Large intestine (tissue), 3 donors: ENCODE measurements around the gene MRPS24. TPM values are rescaled to one million over a fixed set of nuclear protein-coding genes. Genes with fewer than 3 reads are reported as not detected.

Experiments used
- DNase-seq, 2 donors: peaks; one replicate each; pipeline versions ENCODE4 v3.0.0 to v3.0.0-alpha.2; 2013
- H3K27ac ChIP-seq: one replicate; pipeline ENCODE4 v1.5.1; 2013; ENCODE audit warnings: low read length
- H3K27me3 ChIP-seq: 2 replicates; pipeline ENCODE4 v1.6.1; 2013; ENCODE audit warnings: low read length; ENCODE audit not compliant: control insufficient read depth, insufficient read depth
- H3K36me3 ChIP-seq: 2 replicates; pipeline ENCODE4 v1.6.1; 2013; ENCODE audit warnings: low read length; ENCODE audit not compliant: control insufficient read depth, insufficient read depth
- H3K4me1 ChIP-seq: one replicate; pipeline ENCODE4 v1.6.1; 2013; ENCODE audit warnings: low read length; ENCODE audit not compliant: control insufficient read depth, insufficient read depth
- H3K4me3 ChIP-seq: one replicate; pipeline ENCODE4 v1.5.1; 2013; ENCODE audit warnings: low read length
- H3K9me3 ChIP-seq: one replicate; pipeline ENCODE4 v1.6.1; 2013; ENCODE audit warnings: mild to moderate bottlenecking, low read depth, low read length, moderate library complexity; ENCODE audit not compliant: control insufficient read depth
- WGBS: methylation state at CpG from one replicate; pipeline ENCODE4 v1.1.5; 2013; ENCODE audit warnings: low lambda C conversion rate; ENCODE audit not compliant: insufficient coverage; 5-methylcytosine and 5-hydroxymethylcytosine counted together
- polyA plus RNA-seq: library from polyadenylated mRNA; unstranded; fragments of 120-200 nt; gene quantifications from one replicate; pipeline ENCODE4 v1.2.1, GENCODE V29; 2013

Gene MRPS24
- polyA plus RNA-seq, 1 donor: 83.9 TPM

DNA sequence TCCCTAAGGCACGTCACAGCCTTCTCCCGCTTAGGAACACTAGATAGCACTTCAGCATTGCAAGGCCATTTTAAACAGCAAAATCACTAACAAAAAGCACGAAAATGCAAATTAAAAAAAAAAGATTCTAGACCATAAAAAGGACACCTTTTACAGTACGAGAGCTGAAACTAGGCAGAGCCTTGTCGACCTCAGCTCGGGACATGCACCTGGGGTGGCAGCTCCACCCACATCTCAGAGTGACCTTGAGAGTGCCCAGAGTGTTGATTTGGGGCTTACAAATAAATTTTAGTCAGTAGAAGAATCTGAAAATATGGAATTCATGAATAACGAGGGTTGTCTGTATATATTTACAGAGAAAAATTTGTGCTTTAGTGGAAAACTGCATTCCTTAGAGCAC is 1.1 kb downstream of the MRPS24 start:
- Histone ChIP-seq H3K36me3 (peaks cover 18% of the 10 kb centered on the region), H3K27me3 (no peaks in the 10 kb centered on the region), H3K4me1 (peaks cover 19% of the 10 kb centered on the region), H3K27ac (peak overlapping the region; percentile 43), H3K9me3 (no peaks in the 10 kb centered on the region), H3K4me3 (peak overlapping the region; percentile 72)
- WGBS: 62% methylated on average over 3 of the region's 7 CpGs
- no peak for DNase-seq

DNA sequence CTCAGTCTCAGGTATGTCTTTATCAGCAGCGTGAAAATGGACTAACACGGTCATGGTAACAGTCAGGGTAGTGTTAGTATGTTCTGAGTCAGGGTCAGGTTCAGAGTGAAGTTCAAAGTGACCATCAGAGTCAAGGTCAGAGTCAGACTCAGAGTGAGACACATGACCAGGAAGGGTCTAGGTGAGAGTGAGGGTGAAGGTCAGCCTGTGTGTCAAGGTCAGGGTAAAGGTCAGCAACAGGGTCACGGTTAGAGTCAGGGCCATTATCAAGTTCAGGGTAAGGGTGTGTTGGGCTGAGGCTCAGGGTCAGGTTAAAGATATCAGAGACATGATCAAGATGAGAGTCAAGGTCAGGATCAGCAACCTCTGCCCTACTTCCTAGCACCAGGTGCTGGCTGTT is 4.0 kb downstream of the MRPS24 start:
- H3K9me3 ChIP-seq: no peaks in the 10 kb centered on the region
- peaks cover 18% of the 10 kb centered on the region for H3K36me3 ChIP-seq
- DNase-seq: no peak
- WGBS: 100% methylated on average over 2 of the region's 3 CpGs
- no peak overlapping the region for H3K4me3 ChIP-seq
- H3K4me1 ChIP-seq: peaks cover 4% of the 10 kb centered on the region
- no peak overlapping the region for H3K27ac ChIP-seq
- H3K27me3 ChIP-seq: no peaks in the 10 kb centered on the region

DNA sequence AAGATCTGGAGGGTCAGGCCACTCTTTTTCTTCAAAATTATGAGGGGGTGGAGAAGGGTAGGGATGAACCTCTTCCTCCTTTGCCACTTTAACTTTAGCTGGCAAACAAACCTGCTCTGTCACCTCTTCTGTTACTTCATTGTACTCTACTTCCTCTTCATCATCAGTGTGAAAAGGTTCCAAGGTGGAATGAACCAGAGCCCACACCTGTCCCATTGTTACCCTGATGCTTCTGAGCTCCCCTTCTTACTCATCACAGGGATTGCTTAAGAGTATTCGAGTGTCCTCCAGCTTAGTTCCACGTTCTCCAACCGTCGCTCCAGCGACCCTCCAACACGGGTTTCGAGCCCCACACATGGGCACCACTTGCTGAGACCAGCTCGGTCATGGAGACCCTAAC is 5.2 kb downstream of the MRPS24 start:
- no peak for DNase-seq
- H3K9me3 ChIP-seq: no peaks in the 10 kb centered on the region
- H3K27ac ChIP-seq: no peak overlapping the region
- H3K36me3 ChIP-seq: peaks cover 18% of the 10 kb centered on the region
- no CpG with 5 or more reads among the region's 8 CpGs for WGBS
- no peaks in the 10 kb centered on the region for H3K27me3 ChIP-seq
- H3K4me3 ChIP-seq: no peak overlapping the region
- no peaks in the 10 kb centered on the region for H3K4me1 ChIP-seq

DNA sequence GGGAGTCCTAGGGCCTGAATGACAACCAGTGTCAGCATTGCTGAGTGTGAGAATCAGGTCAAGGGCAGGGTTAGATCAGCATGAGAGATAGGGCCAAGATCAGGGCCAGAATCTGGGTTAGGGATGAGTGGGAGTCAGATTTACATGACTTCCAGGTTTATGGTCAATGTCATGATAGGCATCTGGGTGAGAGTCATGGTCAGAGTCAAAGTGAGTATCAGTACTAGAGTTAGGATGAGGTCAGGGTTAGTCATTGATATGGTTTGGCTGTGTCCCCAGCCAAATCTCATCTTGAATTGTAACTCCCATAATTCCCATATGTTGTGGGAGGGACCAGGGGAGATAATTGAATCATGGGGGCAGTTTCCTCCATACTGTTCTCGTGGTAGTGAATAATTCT is 12.3 kb downstream of the MRPS24 start:
- Histone ChIP-seq H3K4me1 (no peaks in the 10 kb centered on the region), H3K27ac (no peak overlapping the region), H3K36me3 (no peaks in the 10 kb centered on the region), H3K4me3 (no peak overlapping the region), H3K27me3 (no peaks in the 10 kb centered on the region), H3K9me3 (no peaks in the 10 kb centered on the region)
- no peak for DNase-seq
- 80% methylated on average over 1 of the region's 1 CpG for whole genome bisulfite sequencing

DNA sequence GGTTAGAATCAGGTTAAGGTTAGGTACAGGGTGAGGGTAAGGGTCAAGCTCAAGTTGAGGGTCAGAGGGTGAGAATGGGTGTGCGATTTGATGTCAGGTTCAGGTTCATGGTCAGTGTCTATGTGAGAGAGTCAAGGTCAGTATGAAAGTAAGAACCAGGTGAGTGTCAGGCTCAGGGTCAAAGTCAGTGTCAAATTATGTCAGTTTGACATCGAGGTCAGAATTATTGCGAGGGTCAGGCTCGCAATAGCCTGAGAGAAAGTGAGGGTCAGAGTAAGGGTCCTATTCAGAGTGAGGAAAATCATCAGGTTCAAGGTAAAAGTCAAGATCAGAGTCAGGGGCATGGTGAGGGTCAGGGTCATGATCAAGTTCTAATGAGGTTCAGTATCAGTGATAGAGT is 13.0 kb downstream of the MRPS24 start:
- H3K9me3 ChIP-seq: no peaks in the 10 kb centered on the region
- H3K4me3 ChIP-seq: no peak overlapping the region
- DNase-seq: no peak
- no peaks in the 10 kb centered on the region for H3K36me3 ChIP-seq
- WGBS: no CpG with 5 or more reads among the region's 4 CpGs
- H3K4me1 ChIP-seq: no peaks in the 10 kb centered on the region
- H3K27me3 ChIP-seq: no peaks in the 10 kb centered on the region
- H3K27ac ChIP-seq: no peak overlapping the region

DNA sequence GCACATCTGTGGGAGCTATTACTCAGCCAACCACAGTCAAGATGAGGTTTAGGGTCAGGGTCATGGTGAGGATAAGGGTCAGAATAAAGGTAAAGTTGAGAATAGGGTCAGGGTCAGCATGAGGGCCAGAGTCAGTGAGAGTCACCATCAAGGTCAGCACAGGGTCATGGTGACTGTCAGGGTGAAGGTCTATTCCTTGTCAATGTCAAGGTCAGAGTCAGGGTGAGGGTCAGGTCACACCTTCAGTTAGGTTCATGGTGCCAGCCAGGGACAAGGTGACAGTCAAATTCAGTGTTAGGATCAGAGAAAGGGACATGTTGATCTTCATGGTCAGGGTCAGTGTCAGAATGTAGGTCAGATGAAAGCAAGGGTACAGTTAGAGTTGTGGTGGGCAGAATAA is 14.1 kb downstream of the MRPS24 start:
- H3K9me3 ChIP-seq: no peaks in the 10 kb centered on the region
- H3K36me3 ChIP-seq: no peaks in the 10 kb centered on the region
- no peak overlapping the region for H3K4me3 ChIP-seq
- peaks cover 2% of the 10 kb centered on the region for H3K27me3 ChIP-seq
- H3K27ac ChIP-seq: no peak overlapping the region
- no peak for DNase-seq
- H3K4me1 ChIP-seq: no peaks in the 10 kb centered on the region

DNA sequence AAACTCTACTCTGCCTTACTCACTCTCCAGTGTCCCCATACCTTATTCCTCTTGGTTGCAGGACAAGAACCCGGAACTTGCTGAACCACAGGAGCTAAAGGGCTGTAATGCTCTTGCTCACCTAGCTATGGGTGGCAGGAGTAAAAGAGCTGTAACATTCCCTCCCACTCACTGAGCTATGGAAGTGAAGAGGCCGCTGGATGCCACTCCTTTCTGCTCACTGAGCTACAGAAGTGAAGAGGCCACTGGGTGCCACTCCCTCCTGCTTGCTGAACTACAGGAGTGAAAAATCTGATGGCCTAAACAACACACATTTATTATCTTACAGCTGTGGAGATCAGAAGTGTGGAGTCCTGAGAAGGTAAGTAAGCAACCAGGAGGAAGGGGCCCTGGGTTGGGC is 17.5 kb downstream of the MRPS24 start:
- peaks cover 2% of the 10 kb centered on the region for H3K27me3 ChIP-seq
- no CpG with 5 or more reads among the region's 2 CpGs for WGBS
- no peaks in the 10 kb centered on the region for H3K9me3 ChIP-seq
- no peaks in the 10 kb centered on the region for H3K4me1 ChIP-seq
- H3K36me3 ChIP-seq: no peaks in the 10 kb centered on the region
- no peak for DNase-seq
- no peak overlapping the region for H3K27ac ChIP-seq
- no peak overlapping the region for H3K4me3 ChIP-seq

DNA sequence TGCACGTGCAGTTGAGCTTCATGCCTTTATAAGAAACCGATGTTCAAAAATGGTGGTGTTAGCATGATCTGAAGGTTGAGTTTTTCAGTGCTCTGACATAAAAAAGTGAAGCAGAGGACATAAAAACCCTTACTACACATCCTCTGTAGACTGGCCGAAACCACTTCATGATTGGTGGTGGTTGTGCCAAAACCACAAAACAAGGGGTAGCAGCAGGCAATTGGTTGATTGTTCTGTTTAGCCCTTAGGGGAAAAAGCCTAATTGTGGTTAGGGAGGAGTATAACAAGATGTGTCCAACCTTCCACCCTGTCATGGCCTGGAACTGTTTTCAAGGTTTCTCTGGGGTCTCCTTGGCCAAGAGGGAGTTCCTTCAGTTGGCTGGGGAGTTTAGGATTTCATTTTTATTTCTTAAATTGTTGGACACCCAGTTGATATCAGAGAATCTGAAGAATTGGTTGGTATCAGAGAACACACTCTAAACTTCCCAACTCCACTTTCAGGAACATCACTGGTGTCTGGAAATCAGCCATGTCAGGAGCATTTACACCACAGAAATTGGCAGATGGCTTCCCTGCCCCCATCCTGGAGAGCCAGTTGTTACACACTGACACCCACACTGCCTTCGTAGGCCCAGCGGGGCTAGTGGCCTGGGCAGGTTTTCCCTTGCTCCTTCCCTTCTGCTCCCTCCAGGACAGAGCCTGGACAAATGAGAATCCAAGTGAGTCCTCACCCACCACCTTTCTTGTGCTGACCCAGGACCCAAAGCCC is 18.8 kb downstream of the MRPS24 start:
- H3K4me1 ChIP-seq: no peaks in the 10 kb centered on the region
- DNase-seq: no peak
- no peaks in the 10 kb centered on the region for H3K36me3 ChIP-seq
- no peaks in the 10 kb centered on the region for H3K9me3 ChIP-seq
- peaks cover 2% of the 10 kb centered on the region for H3K27me3 ChIP-seq
- H3K4me3 ChIP-seq: no peak overlapping the region
- WGBS: no CpG with 5 or more reads among the region's 5 CpGs
- no peak overlapping the region for H3K27ac ChIP-seq

DNA sequence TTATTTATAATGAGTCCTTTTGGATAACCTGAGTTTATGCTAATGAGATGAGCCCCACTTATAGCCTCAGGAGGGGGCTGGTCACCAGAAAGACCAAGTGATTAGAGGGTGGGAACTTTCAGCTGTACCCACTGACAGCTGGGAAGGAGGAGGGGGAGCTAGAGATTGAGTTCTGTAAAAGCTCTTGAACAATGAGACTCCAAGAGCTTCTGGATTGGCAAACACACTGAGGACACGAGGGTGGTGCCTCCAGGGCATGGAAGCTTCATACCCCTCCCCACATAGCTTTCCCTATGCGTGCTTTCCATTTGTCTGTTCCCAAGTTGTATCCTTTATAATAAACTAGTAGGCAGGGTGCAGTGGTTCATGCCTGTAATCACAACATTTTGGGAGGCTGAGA is 20.3 kb downstream of the MRPS24 start:
- Histone ChIP-seq H3K9me3 (no peaks in the 10 kb centered on the region), H3K36me3 (no peaks in the 10 kb centered on the region)
- WGBS: no CpG with 5 or more reads among the region's 2 CpGs

DNA sequence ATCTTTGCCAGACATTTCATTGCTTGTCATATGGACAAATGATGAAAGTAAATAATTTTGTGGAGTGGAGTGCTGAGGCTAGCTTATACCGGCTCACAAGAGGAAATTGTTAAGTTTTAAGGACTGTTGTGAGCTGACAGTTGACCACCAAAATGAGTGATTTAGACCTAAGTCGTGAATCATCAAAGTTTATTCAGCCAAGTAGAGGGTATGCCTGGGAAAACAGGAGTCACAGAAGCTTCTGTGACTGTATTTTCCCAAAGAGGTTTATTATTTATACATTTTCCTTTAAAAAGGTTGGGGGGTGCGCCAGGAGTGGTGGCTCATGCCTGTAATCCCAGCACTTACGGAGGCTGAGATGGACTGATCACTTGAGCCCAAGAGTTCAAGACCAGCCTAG is 21.8 kb downstream of the MRPS24 start:
- H3K36me3 ChIP-seq: no peaks in the 10 kb centered on the region
- no peak for DNase-seq
- H3K27ac ChIP-seq: no peak overlapping the region
- no CpG with 5 or more reads among the region's 4 CpGs for WGBS
- peaks cover 2% of the 10 kb centered on the region for H3K27me3 ChIP-seq
- H3K9me3 ChIP-seq: no peaks in the 10 kb centered on the region
- no peak overlapping the region for H3K4me3 ChIP-seq
- no peaks in the 10 kb centered on the region for H3K4me1 ChIP-seq

More for the DNA sequence above, 20.3 kb downstream of the MRPS24 start:
- H3K27me3 ChIP-seq: peaks cover 2% of the 10 kb centered on the region
- no peak overlapping the region for H3K4me3 ChIP-seq
- no peak overlapping the region for H3K27ac ChIP-seq
- H3K4me1 ChIP-seq: no peaks in the 10 kb centered on the region
- no peak for DNase-seq

DNA sequence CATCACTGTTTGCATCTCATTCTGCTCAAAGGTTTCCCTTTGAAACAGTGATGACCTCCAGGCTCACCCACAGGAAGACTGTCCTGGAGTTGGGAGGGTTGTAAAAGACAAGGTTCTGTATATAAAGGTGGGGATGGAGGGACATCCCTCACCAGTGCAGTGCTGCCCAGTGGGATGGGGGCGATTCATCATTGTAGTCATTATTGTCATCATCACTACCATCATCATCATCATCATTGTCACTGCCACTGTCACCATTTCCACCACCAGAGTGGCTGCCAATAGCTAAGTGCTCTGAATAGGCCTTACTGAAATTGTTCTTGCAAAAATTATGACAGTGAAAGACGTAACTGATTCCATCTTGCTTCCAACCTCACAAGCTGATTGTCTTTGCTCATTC is 24.7 kb downstream of the MRPS24 start:
- WGBS: no CpG with 5 or more reads among the region's 2 CpGs
- Histone ChIP-seq H3K27me3 (peaks cover 2% of the 10 kb centered on the region), H3K36me3 (no peaks in the 10 kb centered on the region), H3K27ac (no peak overlapping the region), H3K4me3 (no peak overlapping the region), H3K9me3 (no peaks in the 10 kb centered on the region), H3K4me1 (no peaks in the 10 kb centered on the region)
- no peak for DNase-seq
